Caco-2 (cell line): ENCODE measurements around the gene L3MBTL4. TPM values are rescaled to one million over a fixed set of nuclear protein-coding genes. Genes with fewer than 3 reads are reported as not detected.

Source experiments
- BruUV-seq: library from RNA; stranded (reverse); fragments of 400-500 nt; replicated peaks from 2 replicates; lab custom pipeline; 2021; lab: Mats Ljungman, UMichigan
- CTCF ChIA-PET: fragments of 300-600 bp; sonication (Branson Sonifier 250); formaldehyde crosslinking; loops from one replicate; lab custom pipeline; 2022; ENCODE audit warnings: antibody characterized with exemption; lab: Charles Lee
- POLR2A ChIA-PET: fragments of 300-600 bp; sonication (Branson Sonifier 250); formaldehyde crosslinking; loops from one replicate; lab custom pipeline; 2022; ENCODE audit warnings: antibody characterized with exemption; lab: Charles Lee
- DNase-seq, 2 experiments: peaks; one replicate each; pipeline versions ENCODE4 v3.0.0 to v3.0.0-alpha.2; 2020 to 2022
- H3K27me3 ChIP-seq: replicated peaks from 2 replicates; pipeline ENCODE4 v1.6.0; 2011; ENCODE audit warnings: low read length; ENCODE audit not compliant: control insufficient read depth, insufficient read depth
- H3K36me3 ChIP-seq: 2 replicates; pipeline ENCODE4 v1.5.1; 2011; ENCODE audit warnings: low read length; ENCODE audit not compliant: control insufficient read depth, insufficient read depth
- H3K4me1 ChIP-seq: fragments of 250-450 bp; sonication (Bioruptor Pico); 2 replicates; pipeline ENCODE4 v1.5.1; 2020; ENCODE audit warnings: mild to moderate bottlenecking
- H3K4me3 ChIP-seq: 2 replicates; pipeline ENCODE4 v1.5.1; 2011; ENCODE audit warnings: low read depth, mild to moderate bottlenecking, control low read depth, low read length
- H3K9me3 ChIP-seq: fragments of 250-450 bp; sonication (Bioruptor Pico); 2 replicates; pipeline ENCODE4 v1.5.1; 2020; ENCODE audit warnings: mild to moderate bottlenecking, moderate library complexity
- H3K27ac Mint-ChIP-seq: one replicate; pipeline ENCODE4 v1.8.0; 2022; ENCODE audit warnings: mixed read lengths; ENCODE audit not compliant: unreplicated experiment
- H3K27me3 Mint-ChIP-seq: one replicate; pipeline ENCODE4 v1.8.0; 2022; ENCODE audit warnings: mixed read lengths; ENCODE audit not compliant: insufficient read depth, unreplicated experiment
- H3K36me3 Mint-ChIP-seq: one replicate; pipeline ENCODE4 v1.8.0; 2022; ENCODE audit warnings: mild to moderate bottlenecking, mixed read lengths; ENCODE audit not compliant: insufficient read depth, unreplicated experiment
- H3K4me1 Mint-ChIP-seq: one replicate; pipeline ENCODE4 v1.8.0; 2022; ENCODE audit warnings: low read depth, mixed read lengths; ENCODE audit not compliant: unreplicated experiment
- H3K4me3 Mint-ChIP-seq: one replicate; pipeline ENCODE4 v1.8.0; 2022; ENCODE audit warnings: mild to moderate bottlenecking, moderate library complexity, mixed read lengths; ENCODE audit not compliant: unreplicated experiment
- H3K9me3 Mint-ChIP-seq: one replicate; pipeline ENCODE4 v1.8.0; 2022; ENCODE audit warnings: mixed read lengths; ENCODE audit not compliant: unreplicated experiment
- intact Hi-C: fragments of 100-400 bp; cut with micrococcal nuclease; formaldehyde crosslinking; loops from one replicate; pipeline ENCODE4 v1.10.0; 2022; ENCODE audit not compliant: unreplicated experiment
- total RNA-seq: library from RNA; stranded (reverse); gene quantifications from 2 replicates; pipeline ENCODE4 v1.2.3, GENCODE V29; 2022
- TF ChIP-seq, protein P1 (sequence below), 2 experiments: fragments of 200-600 bp in 1 of 2; IDR thresholded peaks; 1 replicate in 1 of 2; 2 replicates in 1 of 2; pipeline versions ENCODE4 v1.5.1 to v1.8.0; 2011 to 2022; ENCODE audit warnings: antibody characterized with exemption in 1 of 2, control low read depth in 1 of 2, inconsistent platforms in 1 of 2, low read depth in 1 of 2, low read length in 1 of 2, mild to moderate bottlenecking in 1 of 2, moderate library complexity in 1 of 2; ENCODE audit not compliant: insufficient read depth in 1 of 2, severe bottlenecking in 1 of 2, unreplicated experiment in 1 of 2

The L3MBTL4 gene
- total RNA-seq, 1 experiment from 2014 or later, result 0.23 TPM

DNA sequence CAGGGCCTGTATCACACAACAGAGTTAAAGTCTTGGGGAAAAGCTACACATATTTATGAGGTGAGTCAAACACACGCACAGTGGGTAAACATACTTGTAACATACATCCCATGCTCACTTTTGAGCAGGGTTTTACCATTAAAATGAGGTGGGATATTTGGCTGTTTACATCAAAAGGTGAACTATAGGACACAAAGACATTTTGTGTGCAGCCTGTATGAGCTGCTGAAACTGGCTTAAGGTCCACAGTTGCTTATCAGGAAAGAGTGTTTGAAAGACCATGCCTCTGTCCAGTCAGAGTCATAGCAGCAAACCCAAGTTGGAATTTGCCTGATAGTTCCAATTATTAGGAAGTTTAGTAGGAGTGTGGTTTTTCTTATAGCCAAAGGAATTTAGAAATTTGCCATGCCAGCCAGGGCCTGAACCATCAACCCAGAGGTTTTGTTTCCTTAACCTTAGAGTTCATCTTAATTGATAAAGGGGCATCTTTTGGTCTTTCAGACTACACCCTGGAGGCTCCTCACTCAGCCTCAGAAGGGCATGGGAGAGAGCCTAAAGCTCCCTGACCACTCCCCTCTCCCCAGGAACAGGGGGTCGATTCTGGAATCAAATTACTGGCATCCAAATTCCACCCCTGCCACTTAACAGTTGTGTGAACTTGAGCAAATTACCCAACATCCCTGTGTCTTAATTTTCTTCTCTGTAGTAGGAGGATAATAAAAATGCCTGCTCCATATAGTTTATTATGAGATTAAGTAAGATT is 29.9 kb upstream of the L3MBTL4 start:
- Mint-ChIP-seq H3K27me3 (peaks cover 21% of the 10 kb centered on the region), H3K9me3 (no peaks in the 10 kb centered on the region), H3K27ac (no peak overlapping the region), H3K4me1 (no peaks in the 10 kb centered on the region), H3K4me3 (no peak overlapping the region), H3K36me3 (no peaks in the 10 kb centered on the region)
- DNase-seq, result no peak
- H3K4me1 ChIP-seq, result no peaks in the 10 kb centered on the region
- no TSS peak for BruUV-seq
- intact Hi-C loops, result no loop called here
- H3K9me3 ChIP-seq, result no peaks in the 10 kb centered on the region
- TF ChIP-seq, protein P1, sequence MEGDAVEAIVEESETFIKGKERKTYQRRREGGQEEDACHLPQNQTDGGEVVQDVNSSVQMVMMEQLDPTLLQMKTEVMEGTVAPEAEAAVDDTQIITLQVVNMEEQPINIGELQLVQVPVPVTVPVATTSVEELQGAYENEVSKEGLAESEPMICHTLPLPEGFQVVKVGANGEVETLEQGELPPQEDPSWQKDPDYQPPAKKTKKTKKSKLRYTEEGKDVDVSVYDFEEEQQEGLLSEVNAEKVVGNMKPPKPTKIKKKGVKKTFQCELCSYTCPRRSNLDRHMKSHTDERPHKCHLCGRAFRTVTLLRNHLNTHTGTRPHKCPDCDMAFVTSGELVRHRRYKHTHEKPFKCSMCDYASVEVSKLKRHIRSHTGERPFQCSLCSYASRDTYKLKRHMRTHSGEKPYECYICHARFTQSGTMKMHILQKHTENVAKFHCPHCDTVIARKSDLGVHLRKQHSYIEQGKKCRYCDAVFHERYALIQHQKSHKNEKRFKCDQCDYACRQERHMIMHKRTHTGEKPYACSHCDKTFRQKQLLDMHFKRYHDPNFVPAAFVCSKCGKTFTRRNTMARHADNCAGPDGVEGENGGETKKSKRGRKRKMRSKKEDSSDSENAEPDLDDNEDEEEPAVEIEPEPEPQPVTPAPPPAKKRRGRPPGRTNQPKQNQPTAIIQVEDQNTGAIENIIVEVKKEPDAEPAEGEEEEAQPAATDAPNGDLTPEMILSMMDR (IDR thresholded peaks at IDR 0.05; ENCODE audit: insufficient read depth in 1 of 2, low read depth in 1 of 2, low read length in 1 of 2, severe bottlenecking in 1 of 2, unreplicated experiment in 1 of 2), result no peak
- ChIA-PET CTCF (no interaction called here), POLR2A (no interaction called here)
- no peaks in the 10 kb centered on the region for H3K27me3 ChIP-seq
- H3K4me3 ChIP-seq, result no peak overlapping the region
- H3K36me3 ChIP-seq, result no peaks in the 10 kb centered on the region

DNA sequence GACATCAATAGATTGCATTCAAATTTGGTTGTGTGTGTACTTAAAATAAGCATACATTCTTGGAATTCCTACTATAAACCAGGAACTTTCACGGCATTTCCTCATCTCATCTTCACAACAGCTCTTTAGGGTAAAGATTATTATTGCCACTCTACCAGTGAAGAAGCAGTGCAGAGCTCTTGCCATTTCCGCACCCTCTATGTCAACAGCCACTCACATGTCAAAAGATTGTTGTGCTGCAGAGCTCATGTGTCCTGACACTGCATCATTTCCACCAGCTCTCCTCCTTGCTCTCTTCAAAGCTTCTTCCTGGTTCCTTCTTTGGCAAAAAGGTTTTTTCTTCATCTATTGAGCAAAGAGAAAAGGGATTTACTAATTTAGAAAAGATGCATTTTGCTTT is 26.5 kb upstream of the L3MBTL4 start:
- TF ChIP-seq, protein P1 (IDR thresholded peaks at IDR 0.05; ENCODE audit: insufficient read depth in 1 of 2, low read depth in 1 of 2, low read length in 1 of 2, severe bottlenecking in 1 of 2, unreplicated experiment in 1 of 2), result no peak
- DNase-seq, result no peak
- H3K4me3 Mint-ChIP-seq, result no peak overlapping the region
- H3K4me1 Mint-ChIP-seq, result no peaks in the 10 kb centered on the region
- BruUV-seq, result no TSS peak
- intact Hi-C loops, result no loop called here
- Histone ChIP-seq H3K27me3 (peaks cover 2% of the 10 kb centered on the region; the same call in 1 of the 2 replicates), H3K36me3 (no peaks in the 10 kb centered on the region), H3K9me3 (no peaks in the 10 kb centered on the region), H3K4me1 (no peaks in the 10 kb centered on the region), H3K4me3 (no peak overlapping the region)
- H3K36me3 Mint-ChIP-seq, result no peaks in the 10 kb centered on the region
- ChIA-PET CTCF (no interaction called here), POLR2A (no interaction called here)
- H3K27ac Mint-ChIP-seq, result no peak overlapping the region
- H3K9me3 Mint-ChIP-seq, result no peaks in the 10 kb centered on the region
- peaks cover 32% of the 10 kb centered on the region for H3K27me3 Mint-ChIP-seq

DNA sequence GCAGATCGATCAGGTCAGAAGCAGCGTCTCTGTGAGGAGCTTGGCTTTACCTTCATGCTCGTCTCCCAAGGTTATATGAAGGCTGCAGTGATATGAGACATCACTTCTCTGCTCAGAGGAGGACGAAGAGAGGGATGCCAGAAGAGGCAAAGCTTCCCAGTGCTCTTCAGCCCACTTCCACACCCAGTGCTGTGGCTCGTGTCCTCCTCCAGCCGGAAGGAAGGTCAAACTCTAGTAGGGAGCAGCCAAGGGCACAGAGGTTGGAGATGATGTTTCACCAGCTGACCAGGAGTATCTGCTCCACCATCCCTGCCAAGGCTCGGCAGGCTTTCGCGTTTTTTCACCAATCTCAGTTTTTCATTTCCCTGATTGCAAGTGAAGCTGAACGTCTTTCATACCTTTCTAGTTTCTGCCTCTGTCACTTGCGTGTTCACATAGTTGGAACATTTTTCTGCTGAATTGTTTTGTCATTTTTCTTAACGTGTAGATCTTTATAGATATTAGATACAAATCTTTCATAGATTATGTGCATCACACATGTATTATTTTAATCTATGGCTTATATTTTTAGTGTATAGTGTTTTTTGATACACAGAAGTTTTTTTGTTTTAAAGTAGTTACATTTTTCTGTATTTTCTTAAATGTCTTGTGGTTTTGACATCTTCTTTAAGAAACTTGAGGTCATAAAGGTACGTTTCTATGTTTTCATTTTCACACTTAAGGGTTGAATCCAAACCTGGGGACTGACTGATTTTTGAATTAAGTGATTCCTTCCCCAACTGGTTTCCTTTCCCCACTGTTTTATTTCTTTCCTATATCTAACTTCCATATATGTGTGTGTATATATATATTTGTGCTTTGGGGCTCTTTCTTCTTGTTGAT is 23.5 kb upstream of the L3MBTL4 start:
- Mint-ChIP-seq H3K36me3 (no peaks in the 10 kb centered on the region), H3K27me3 (peaks cover 27% of the 10 kb centered on the region), H3K4me1 (no peaks in the 10 kb centered on the region), H3K4me3 (no peak overlapping the region), H3K9me3 (no peaks in the 10 kb centered on the region), H3K27ac (no peak overlapping the region)
- Histone ChIP-seq H3K27me3 (peaks cover 2% of the 10 kb centered on the region; the same call in 1 of the 2 replicates), H3K36me3 (no peaks in the 10 kb centered on the region), H3K4me3 (no peak overlapping the region), H3K9me3 (no peaks in the 10 kb centered on the region), H3K4me1 (no peaks in the 10 kb centered on the region)
- intact Hi-C loops, result no loop called here
- ChIA-PET POLR2A (no interaction called here), CTCF (no interaction called here)
- no peak for DNase-seq
- TF ChIP-seq, protein P1 (IDR thresholded peaks at IDR 0.05; ENCODE audit: insufficient read depth in 1 of 2, low read depth in 1 of 2, low read length in 1 of 2, severe bottlenecking in 1 of 2, unreplicated experiment in 1 of 2), result no peak
- BruUV-seq, result no TSS peak
